GM12801 (cell line): ENCODE results near the gene SPATS2L.

Source experiments
- CTCF ChIP-seq: IDR thresholded peaks from one replicate; pipeline ENCODE4 v1.5.1; 2011; ENCODE audit warnings: control low read depth; ENCODE audit not compliant: insufficient read length; ENCODE audit errors: extremely low read depth

SPATS2L gene

GRCh38 chr2:200306196-200306930, at the start of gene SPATS2L:
TSS of gene SPATS2L (plus strand) at chr2:200306693. CDS start at chr2:200389245, 82,552 bp downstream.
- TF ChIP-seq CTCF = no peak

- TF ChIP-seq CTCF = no peak
These were observed 48.9 kb upstream of the SPATS2L start for GRCh38 chr2:200257570-200257969.

GRCh38 chr2:200258081-200258480, 48.4 kb upstream of the SPATS2L start:
- TF ChIP-seq CTCF = no peak

- TF ChIP-seq CTCF = no peak
These were observed 47.5 kb upstream of the SPATS2L start for GRCh38 chr2:200258881-200259576.

GRCh38 chr2:200259577-200259957, 46.9 kb upstream of the SPATS2L start:
- no peak for TF ChIP-seq CTCF

- TF ChIP-seq CTCF = no peak
These were observed 44.4 kb upstream of the SPATS2L start for GRCh38 chr2:200262047-200262446.

- TF ChIP-seq CTCF = no peak
These were observed 43.2 kb upstream of the SPATS2L start for GRCh38 chr2:200263279-200263678.
